Head of caudate nucleus (tissue), 42 donors: ENCODE results near the gene OLAH.

Experiments
- DNase-seq, 42 donors: peaks; one replicate each; pipeline versions ENCODE4 v3.0.0 to v3.0.0-alpha.2; 2020 to 2021; ENCODE audit warnings: mixed read lengths in 7 of 42
- intact Hi-C: fragments of 100-400 bp; cut with DNase I; formaldehyde crosslinking; loops from one replicate; pipeline ENCODE4 v1.15.0; 2022

Gene OLAH

GRCh38 chr10:15060638-15061037, 16.9 kb downstream of the OLAH start:
- no peak for DNase-seq
- intact Hi-C loops = no loop called here

- no peak for DNase-seq
- intact Hi-C loops = no loop called here
Measured at GRCh38 chr10:15067154-15067553, 23.4 kb downstream of the OLAH start.

GRCh38 chr10:15068802-15069201, 25.1 kb downstream of the OLAH start:
- no peak for DNase-seq
- intact Hi-C loops = no loop called here

GRCh38 chr10:15069230-15069629, 25.5 kb downstream of the OLAH start:
- DNase-seq = no peak
- intact Hi-C loops = no loop called here

GRCh38 chr10:15072358-15072757, 28.6 kb downstream of the OLAH start:
- intact Hi-C loops = no loop called here
- DNase-seq = no peak

GRCh38 chr10:15075421-15075820, 31.7 kb downstream of the OLAH start:
- DNase-seq = no peak
- intact Hi-C loops = no loop called here

- intact Hi-C loops = no loop called here
- DNase-seq = no peak
Measured at GRCh38 chr10:15083674-15084501, 40.1 kb downstream of the OLAH start.

GRCh38 chr10:15084502-15084922, 40.8 kb downstream of the OLAH start:
- peak in 23 of 42 donors; percentile 10 to 71 (median 33) for DNase-seq
- intact Hi-C loops = no loop called here

- peak; percentile 40 to 90 (median 81) for DNase-seq
- intact Hi-C loops = no loop called here
Measured at GRCh38 chr10:15088428-15089261, 44.9 kb downstream of the OLAH start, which contains the start of gene ACBD7. TSS of gene ACBD7 (minus strand) at chr10:15088776. CDS start at chr10:15088728, 48 bp downstream.

- intact Hi-C loops = loop anchor here (10.0 kb wide), 1 partner anchor 273 kb away; no protein-coding TSS in a partner anchor
- no peak for DNase-seq
Measured at GRCh38 chr10:15091418-15091817, 47.7 kb downstream of the OLAH start.

GRCh38 chr10:15092855-15093408, 49.2 kb downstream of the OLAH start:
- intact Hi-C loops = loop anchor here (10.0 kb wide), 1 partner anchor 272 kb away; no protein-coding TSS in a partner anchor
- DNase-seq = no peak

- intact Hi-C loops = loop anchor here (2.0 to 10.0 kb wide), 4 partner anchors 71 to 268 kb away; partner anchors contain the start of genes MEIG1, NMT2 and SUV39H2
- DNase-seq = peak in 1 of 42 donors; percentile 28
Measured at GRCh38 chr10:15096661-15097010, 52.9 kb downstream of the OLAH start.

- intact Hi-C loops = loop anchor here (2.0 to 10.0 kb wide), 4 partner anchors 70 to 268 kb away; partner anchors contain the start of genes MEIG1, NMT2 and SUV39H2
- peak; percentile 95 to 99 (median 98) for DNase-seq
Measured at GRCh38 chr10:15097011-15097812, 53.5 kb downstream of the OLAH start, which contains the start of gene RPP38. TSS of gene RPP38 (plus strand) at chr10:15097355. CDS start at chr10:15103315, 5,960 bp downstream.

- intact Hi-C loops = loop anchor here (5.0 to 10.0 kb wide), 2 partner anchors 67 to 265 kb away; partner anchors contain the start of gene NMT2
Measured at GRCh38 chr10:15099886-15100285, 56.1 kb downstream of the OLAH start.

GRCh38 chr10:15103513-15103912, 59.8 kb downstream of the OLAH start:
- no peak for DNase-seq
- intact Hi-C loops = no loop called here

More at GRCh38 chr10:15099886-15100285, 56.1 kb downstream of the OLAH start:
- DNase-seq = no peak

- intact Hi-C loops = no loop called here
- peak; percentile 19 to 89 (median 72) for DNase-seq
Measured at GRCh38 chr10:15106352-15107013, 62.7 kb downstream of the OLAH start.

- intact Hi-C loops = no loop called here
- peak in 1 of 42 donors; percentile 3 for DNase-seq
Measured at GRCh38 chr10:15112657-15113056, 68.9 kb downstream of the OLAH start.

GRCh38 chr10:15113766-15114165, 70.0 kb downstream of the OLAH start:
- intact Hi-C loops = no loop called here
- no peak for DNase-seq
